ENCODE results near the gene ASPHD1.
A peak's percentile ranks its signal among the peaks of the same experiment; 100 is the strongest.
"Not testable (repeated sequence)": the region's sequence is repeated elsewhere in the genome, so short reads cannot be mapped to it uniquely, and the experiment has no call there.

ASPHD1 gene

GRCh38 chr16:29876594-29877249, 23.6 kb upstream of the ASPHD1 start:
- DNase-seq (ENCODE audit: insufficient read length, low spot score) = no peak

GRCh38 chr16:29877266-29877961, 22.9 kb upstream of the ASPHD1 start:
- DNase-seq (ENCODE audit: insufficient read length, low spot score) = peak; percentile 50
- FAIRE-seq = no peak

More at GRCh38 chr16:29876594-29877249, 23.6 kb upstream of the ASPHD1 start:
- FAIRE-seq = no peak

- FAIRE-seq = no peak
- DNase-seq (ENCODE audit: insufficient read length, low spot score) = no peak
Observed at GRCh38 chr16:29878172-29878571, 22.1 kb upstream of the ASPHD1 start.

- DNase-seq (ENCODE audit: insufficient read length, low spot score) (no peak), FAIRE-seq (no peak)
Observed at GRCh38 chr16:29881050-29881449, 19.2 kb upstream of the ASPHD1 start.

- DNase-seq (ENCODE audit: insufficient read length, low spot score) (no peak), FAIRE-seq (no peak)
Observed at GRCh38 chr16:29883987-29884386, 16.3 kb upstream of the ASPHD1 start.

- FAIRE-seq; DNase-seq (ENCODE audit: insufficient read length, low spot score): not testable (repeated sequence)
Observed at GRCh38 chr16:29889372-29889771, 10.9 kb upstream of the ASPHD1 start.

GRCh38 chr16:29891525-29892457, 8.5 kb upstream of the ASPHD1 start:
- DNase-seq (ENCODE audit: insufficient read length, low spot score) (no peak), FAIRE-seq (no peak)

GRCh38 chr16:29892458-29892813, 7.9 kb upstream of the ASPHD1 start:
- DNase-seq (ENCODE audit: insufficient read length, low spot score) (no peak), FAIRE-seq (no peak)

GRCh38 chr16:29893553-29893952, 6.7 kb upstream of the ASPHD1 start:
- DNase-seq (ENCODE audit: insufficient read length, low spot score) = no peak
- FAIRE-seq = no peak

GRCh38 chr16:29894352-29894751, 5.9 kb upstream of the ASPHD1 start:
- no peak for FAIRE-seq
- DNase-seq (ENCODE audit: insufficient read length, low spot score) = no peak

GRCh38 chr16:29896841-29897240, 3.4 kb upstream of the ASPHD1 start:
- FAIRE-seq (no peak), DNase-seq (ENCODE audit: insufficient read length, low spot score) (no peak)

- FAIRE-seq = no peak
Observed at GRCh38 chr16:29897333-29897732, 3.0 kb upstream of the ASPHD1 start.

GRCh38 chr16:29898135-29898803, 2.0 kb upstream of the ASPHD1 start:
- DNase-seq (ENCODE audit: insufficient read length, low spot score) = no peak

More at GRCh38 chr16:29897333-29897732, 3.0 kb upstream of the ASPHD1 start:
- DNase-seq (ENCODE audit: insufficient read length, low spot score) = no peak

GRCh38 chr16:29898804-29899515, 1.3 kb upstream of the ASPHD1 start:
- no peak for DNase-seq (ENCODE audit: insufficient read length, low spot score)
- no peak for FAIRE-seq

More at GRCh38 chr16:29898135-29898803, 2.0 kb upstream of the ASPHD1 start:
- FAIRE-seq = no peak

- DNase-seq (ENCODE audit: insufficient read length, low spot score) (no peak), FAIRE-seq (peak; percentile 68)
Observed at GRCh38 chr16:29899516-29900101, 679 bp upstream of the ASPHD1 start, which contains the start of gene SEZ6L2. TSS of gene SEZ6L2 (minus strand) at chr16:29899550. CDS start at chr16:29899019, 531 bp downstream.

GRCh38 chr16:29900888-29901606, 759 bp downstream of the ASPHD1 start:
- FAIRE-seq = no peak
- no peak for DNase-seq (ENCODE audit: insufficient read length, low spot score)

GRCh38 chr16:29901607-29901945, 1.3 kb downstream of the ASPHD1 start:
- FAIRE-seq (no peak), DNase-seq (ENCODE audit: insufficient read length, low spot score) (no peak)

- FAIRE-seq = no peak
- no peak for DNase-seq (ENCODE audit: insufficient read length, low spot score)
Observed at GRCh38 chr16:29903590-29903989, 3.3 kb downstream of the ASPHD1 start.

GRCh38 chr16:29904947-29905346, 4.7 kb downstream of the ASPHD1 start:
- no peak for FAIRE-seq
- no peak for DNase-seq (ENCODE audit: insufficient read length, low spot score)

Measured in GM19239 (cell line).